HG02884 (cell line): ENCODE data around the gene SLC12A3.

Experiments used
- ATAC-seq: cut with Tn5 transposase; IDR thresholded peaks from one replicate; pipeline ENCODE4 v1.9.1; 2021; ENCODE audit warnings: mild to moderate bottlenecking, moderate library complexity; ENCODE audit not compliant: unreplicated experiment

Gene SLC12A3

GRCh38 chr16:56864960-56865359, at the start of gene SLC12A3:
Gene SLC12A3, plus strand, starts transcription at chr16:56865207. Its CDS starts 29 bp downstream, at chr16:56865236.
- no peak for ATAC-seq

GRCh38 chr16:56815721-56816120, 49.3 kb upstream of the SLC12A3 start:
- ATAC-seq, result no peak

- ATAC-seq, result no peak
These were observed 48.0 kb upstream of the SLC12A3 start for GRCh38 chr16:56817056-56817455.

GRCh38 chr16:56817938-56818337, 47.1 kb upstream of the SLC12A3 start:
- ATAC-seq, result no peak

GRCh38 chr16:56823081-56823733, 41.8 kb upstream of the SLC12A3 start:
- no peak for ATAC-seq

- no peak for ATAC-seq
These were observed 40.7 kb upstream of the SLC12A3 start for GRCh38 chr16:56824331-56824730.

GRCh38 chr16:56824804-56825203, 40.2 kb upstream of the SLC12A3 start:
- ATAC-seq, result no peak

DNA sequence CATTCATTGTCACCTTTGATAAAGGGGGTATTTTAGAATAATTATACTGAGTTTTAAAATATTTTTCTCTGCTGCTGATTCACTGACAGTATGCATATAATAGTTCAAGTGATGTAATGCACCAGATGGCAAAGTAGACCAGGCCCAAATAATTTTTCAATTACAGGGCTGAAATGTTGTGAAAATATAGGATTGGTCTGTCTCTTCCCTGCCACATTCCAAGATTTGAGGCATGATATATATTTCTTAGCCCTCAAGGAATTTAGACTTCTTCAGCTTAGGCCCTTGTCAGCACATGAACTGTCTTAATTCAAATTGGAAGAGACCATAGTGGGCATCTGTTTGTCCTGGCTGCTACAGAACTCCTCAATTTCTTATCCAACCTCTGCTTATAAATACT, 39.2 kb upstream of the SLC12A3 start:
- ATAC-seq, result no peak

DNA sequence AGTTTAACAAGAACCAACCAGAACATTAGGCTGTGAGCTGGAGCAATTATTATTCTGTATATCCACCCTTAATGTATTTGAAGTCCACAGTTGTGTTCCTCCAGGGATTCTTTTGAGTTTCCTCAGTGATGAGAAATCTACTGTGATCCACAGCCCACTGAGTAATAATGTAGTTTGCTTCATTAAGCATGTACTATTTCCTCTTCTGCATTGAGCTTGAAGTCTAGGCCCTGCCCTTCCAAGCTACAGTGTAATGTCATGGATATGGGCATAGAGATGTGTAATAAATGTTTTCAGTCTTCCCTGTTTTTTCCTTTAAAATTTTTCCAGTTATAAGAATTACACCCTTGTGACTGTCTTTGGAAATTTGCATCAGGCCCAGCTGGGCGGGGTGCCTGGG, 36.4 kb upstream of the SLC12A3 start:
- ATAC-seq, result no peak

GRCh38 chr16:56830669-56831068, 34.3 kb upstream of the SLC12A3 start:
- no peak for ATAC-seq

- ATAC-seq, result no peak
These were observed 32.2 kb upstream of the SLC12A3 start for GRCh38 chr16:56832768-56833167.

DNA sequence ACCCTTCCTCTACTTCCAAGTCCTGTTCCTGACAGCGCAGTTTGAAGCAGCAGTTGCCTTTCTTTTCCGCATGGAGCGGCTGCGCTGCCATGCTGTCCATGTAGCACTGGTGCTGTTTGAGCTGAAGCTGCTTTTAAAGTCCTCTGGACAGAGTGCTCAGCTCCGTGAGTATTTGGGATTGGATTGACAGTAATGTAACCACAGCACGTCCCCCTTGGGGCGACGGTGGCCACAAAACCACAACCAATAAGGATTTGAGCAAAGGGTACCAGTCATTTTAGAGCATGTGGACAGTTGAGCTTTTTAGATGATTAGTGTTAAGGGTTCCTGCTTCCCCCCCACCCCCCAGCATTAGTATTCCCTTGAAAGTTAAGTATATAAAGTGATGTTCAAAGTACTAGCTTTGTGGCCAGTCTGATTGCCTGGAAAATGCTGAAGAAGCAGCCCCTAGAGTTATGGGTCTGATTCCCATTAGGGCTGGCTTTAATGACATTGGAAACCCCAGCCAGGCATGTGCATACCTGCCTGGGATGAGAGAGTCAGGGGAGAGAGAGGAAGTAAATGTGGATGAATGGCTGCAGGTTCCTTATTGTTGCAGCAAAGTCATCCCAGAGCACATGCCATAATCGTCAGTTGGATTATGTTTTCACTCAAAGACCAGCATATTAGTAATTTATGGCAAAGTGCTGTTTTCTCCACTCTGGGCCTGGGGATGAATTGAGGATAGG, 31.6 kb upstream of the SLC12A3 start:
- no peak for ATAC-seq

DNA sequence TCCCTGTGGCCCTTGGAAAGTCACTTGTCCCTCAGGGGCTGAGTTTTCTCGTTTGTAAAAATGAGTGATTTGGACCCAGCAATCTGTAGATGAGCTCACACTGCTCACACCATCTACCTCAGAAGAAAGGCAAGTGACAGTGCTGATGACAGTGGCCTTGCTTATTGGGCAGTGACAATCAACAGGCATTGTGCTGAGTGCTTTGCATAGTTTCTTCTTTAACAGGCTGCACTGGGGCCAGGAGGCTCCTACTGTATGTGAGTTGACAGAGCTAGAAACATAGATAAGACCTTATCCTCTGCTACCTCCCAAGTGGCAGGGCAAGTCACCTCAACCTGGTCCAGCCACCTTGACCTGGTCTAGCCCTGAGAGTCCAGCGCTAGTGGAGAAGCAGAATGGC, 29.7 kb upstream of the SLC12A3 start:
- no peak for ATAC-seq

- ATAC-seq, result no peak
These were observed 28.4 kb upstream of the SLC12A3 start for GRCh38 chr16:56836410-56837230.

GRCh38 chr16:56838622-56839337, 26.2 kb upstream of the SLC12A3 start:
- ATAC-seq, result no peak

DNA sequence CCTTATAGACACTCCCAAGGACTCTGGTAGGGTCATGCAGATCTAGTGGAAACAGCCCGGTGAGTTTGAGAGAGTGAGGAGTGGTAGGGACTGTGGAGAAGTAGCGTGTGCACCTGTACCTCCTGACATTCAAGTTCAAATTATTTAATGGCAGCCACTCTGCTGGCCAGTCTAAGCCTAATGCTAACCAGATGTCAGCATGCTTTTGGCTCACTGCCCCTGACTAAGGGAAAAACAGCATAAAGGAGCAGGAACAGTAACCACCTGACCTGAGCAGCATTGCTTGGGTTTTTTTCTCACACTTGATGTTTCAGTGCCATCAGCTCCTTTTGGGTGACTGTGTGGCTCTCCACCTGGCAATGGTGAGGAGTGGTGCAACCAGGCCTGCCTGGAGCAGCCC, 23.8 kb upstream of the SLC12A3 start:
- no peak for ATAC-seq

DNA sequence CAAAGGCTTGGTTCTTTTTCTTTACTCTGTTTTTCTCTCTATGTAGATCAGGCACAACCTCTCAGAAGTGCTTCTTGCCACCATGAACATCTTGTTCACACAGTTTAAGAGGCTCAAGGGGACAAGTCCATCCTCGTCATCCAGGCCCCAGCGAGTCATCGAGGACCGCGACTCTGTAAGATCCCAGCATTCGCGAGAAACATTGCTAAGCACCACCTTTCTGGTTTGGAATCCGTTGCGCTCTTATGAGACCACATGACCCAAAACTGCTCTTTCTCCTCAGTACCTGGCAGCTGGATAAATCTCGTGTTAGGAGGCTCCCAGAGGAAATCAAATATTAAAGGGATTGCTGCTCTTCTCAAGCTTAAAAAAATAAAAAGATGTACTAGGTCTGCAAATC, 23.3 kb upstream of the SLC12A3 start:
- ATAC-seq, result no peak

DNA sequence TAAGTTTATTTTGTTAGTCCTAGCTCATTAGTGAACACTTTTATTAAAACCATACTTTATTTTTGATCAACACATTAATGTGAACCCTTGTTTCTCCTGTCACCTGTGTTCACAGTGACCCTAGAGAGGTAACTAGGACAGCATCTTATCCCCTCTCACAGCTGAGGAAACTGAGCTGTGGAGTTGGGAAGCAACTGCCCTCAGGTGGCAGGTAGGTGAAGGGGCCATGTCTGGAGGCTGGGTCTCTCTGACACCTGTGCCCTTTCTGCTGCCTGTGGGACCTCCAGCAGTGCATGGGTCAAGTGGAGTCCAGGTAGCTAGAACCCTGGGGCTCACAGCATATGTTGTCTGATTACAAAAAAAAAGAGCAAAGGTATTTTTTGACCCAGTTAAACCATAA, 22.9 kb upstream of the SLC12A3 start:
- ATAC-seq, result no peak

DNA sequence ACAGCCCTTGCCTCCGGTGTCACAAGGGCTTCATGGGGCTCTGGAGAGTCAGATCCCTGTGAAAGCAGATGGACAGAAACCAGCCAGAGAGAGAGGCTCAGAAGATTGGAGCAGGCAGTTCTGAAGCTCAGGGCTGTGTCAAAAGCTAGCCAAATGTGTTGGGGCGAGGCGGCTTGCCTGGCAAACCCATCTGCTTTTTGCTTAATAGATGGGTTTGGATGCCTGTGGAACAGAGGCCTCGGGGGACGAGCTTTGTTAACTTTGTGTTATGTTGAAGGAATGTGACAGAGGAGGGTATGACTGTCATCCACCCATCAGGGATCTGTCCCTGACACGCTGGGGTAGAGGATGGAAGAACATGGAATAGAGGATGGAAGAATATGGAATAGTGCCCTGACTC, 21.0 kb upstream of the SLC12A3 start:
- ATAC-seq, result no peak

- no peak for ATAC-seq
These were observed 17.7 kb upstream of the SLC12A3 start for GRCh38 chr16:56847173-56847910.
